Stimulated activated CD8-positive, alpha-beta memory T cell treated with anti-CD3 and anti-CD28 coated beads, Interleukin-12 subunit alpha, Interleukin-12 subunit beta, amount 100 ng/mL, for 4 hours (primary cell): ENCODE results near the gene ITPR2.
"Not testable (repeated sequence)": the region's sequence is repeated elsewhere in the genome, so short reads cannot be mapped to it uniquely, and the experiment has no call there.

ENCODE experiments used
- DNase-seq: peaks from one replicate; pipeline ENCODE4 v3.0.0-alpha.2; 2020; ENCODE audit warnings: low read depth

The ITPR2 gene

DNA sequence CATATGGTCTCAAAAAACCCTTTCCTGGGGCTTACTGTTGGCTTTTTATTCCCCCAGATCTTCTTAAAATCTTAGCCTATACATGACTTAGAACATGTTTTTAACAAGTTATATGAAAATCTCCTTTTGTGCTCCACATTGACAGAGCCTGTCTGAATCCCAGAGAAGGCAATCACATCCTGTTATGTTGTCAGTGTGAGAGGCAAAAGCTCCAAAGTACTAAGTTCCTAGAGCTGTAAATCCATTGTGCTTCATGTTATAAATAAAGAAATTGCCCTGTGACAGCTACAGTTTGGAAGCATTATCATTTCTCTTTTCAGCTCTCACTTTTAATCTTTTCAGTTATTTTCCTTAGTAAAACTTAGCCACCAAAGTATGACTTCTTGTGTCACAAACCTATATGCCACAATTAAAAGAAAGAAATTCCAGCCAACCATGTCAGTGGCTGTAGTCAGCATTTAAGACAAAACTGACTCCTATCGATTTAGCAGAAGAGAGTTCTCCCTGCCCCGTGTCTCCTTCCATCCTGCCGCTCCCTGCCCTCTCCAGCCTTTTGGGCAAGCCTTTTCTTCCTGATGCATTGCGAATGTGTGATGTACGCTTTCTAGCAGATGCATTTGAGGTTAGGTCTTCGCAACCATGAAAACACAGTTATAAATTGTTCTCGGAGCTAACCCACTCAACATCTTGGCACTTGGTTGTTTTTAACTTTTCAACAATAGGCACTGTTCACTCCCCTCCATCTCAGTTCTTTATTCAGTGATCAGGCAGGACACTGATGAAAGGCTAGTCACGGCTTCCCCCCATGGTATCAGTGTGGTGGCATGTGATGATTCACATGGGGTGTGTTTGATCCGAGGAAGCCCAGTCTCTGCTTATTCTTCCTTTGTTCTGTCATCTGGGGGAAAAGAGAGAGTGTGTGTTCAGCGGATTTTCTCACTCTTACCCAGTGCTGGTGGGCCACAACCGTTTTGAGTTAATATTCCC, 494.1 kb downstream of the ITPR2 start:
- DNase-seq: no peak

DNA sequence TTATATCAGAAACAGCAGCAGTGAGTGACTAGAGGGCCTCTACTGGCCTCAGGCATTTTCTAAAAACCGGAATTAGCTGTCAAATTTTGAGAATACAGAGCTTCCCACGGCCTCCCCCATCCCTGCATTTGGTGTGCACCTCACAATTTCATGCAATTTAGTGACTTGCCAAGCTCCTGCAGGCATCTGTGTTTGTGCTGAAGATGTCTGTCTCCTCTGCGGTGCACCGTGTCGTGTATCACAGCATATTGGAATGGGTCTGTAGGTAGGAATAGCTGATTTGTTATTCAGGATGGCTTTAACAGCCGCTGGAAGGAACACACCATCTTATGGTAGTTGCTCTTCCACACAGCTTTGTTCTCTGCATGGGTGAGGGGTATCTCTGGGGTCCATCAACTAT, 497.3 kb downstream of the ITPR2 start:
- no peak for DNase-seq

DNA sequence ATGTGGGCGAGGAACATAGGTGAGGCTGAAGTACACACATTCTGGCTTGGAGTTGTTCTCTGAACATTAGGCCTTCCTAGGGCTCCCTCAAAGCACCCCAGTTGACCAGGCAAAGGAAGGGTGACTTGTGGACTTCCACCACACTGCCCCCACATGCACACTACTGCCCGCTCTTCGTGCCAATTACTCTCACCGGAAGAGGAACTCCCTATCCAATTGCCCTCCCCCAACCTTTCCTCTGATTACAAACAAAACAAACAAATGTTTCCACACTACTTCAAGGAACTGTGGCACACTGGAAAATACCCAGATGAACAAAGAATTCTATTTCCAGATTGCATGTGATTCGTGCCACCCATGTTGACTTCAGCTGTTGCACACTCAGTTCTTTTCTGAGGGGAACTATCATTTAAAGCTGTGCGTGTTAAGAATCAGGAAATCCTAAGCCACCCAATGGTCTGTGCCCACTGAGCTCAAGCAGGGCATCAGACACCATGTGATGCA, 498.3 kb downstream of the ITPR2 start:
- no peak for DNase-seq

DNA sequence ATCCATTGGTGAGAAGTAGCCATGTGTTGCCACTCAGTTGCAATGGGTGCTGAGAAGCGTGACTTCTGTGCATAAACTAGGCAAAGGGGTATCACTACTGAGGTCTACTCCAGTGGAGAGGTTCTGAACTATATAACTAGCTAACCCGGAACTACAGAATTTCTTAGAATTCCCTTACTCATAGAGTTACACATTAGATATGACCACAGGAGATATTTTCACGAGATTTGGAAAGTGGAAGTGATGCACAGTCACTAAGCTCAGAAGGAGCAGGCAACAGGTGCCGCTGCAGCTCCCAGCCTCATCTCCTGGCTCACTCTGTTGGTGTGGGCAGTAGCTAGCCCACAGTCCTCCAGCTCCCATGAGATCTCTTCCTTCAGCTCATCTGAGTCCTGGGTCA, 501.0 kb downstream of the ITPR2 start:
- DNase-seq: no peak

DNA sequence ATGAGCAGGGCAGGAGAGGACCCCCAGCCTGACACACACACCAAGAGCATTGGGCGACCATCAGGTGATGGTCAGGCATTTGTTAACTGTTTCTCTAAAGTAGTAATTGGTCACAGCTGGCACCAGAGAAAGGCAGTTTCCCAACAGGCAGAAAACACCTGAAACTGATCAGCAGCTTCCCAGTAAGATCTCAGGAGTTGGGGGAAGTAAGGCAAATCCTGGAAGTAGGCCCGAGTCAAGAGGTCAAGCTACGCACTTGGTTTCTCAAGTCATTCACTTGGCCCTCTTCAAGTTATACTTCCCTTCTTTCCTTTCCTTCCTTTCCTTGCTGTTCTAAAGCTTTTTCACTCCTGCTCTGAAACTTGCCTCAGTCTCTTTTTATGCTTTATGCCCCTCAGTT, 501.9 kb downstream of the ITPR2 start:
- no peak for DNase-seq

DNA sequence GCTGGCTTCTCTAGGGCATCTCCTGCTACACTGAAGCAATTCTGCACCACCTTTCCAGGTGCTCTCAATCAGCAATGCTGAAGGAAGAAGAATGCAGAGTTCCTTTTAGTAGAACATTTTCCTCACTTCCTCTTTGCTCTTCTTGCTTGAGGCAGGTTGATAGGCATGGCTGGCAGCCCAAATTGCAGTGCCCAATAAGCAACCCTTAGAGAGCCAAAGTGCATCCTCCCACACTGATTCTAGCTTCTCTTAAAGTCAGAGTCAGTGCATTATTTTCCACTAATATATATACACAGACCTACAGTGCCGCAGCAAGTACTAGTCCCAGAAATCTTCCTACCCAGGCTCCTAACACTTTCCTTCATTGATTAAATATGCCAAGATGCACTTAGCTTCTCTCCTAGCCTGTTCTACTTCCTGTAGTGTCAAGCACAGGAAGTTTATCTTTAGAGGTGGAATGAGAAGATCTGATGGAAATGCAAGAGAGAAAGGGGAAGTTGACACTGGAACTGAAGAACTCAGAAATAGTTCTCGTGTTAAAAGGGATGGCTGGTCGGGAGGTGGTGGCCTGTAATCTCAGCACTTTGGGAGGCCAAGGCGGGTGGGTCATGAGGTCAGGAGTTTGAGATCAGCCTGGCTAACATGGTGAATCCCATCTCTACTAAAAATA, 504.9 kb downstream of the ITPR2 start:
- DNase-seq: no peak

DNA sequence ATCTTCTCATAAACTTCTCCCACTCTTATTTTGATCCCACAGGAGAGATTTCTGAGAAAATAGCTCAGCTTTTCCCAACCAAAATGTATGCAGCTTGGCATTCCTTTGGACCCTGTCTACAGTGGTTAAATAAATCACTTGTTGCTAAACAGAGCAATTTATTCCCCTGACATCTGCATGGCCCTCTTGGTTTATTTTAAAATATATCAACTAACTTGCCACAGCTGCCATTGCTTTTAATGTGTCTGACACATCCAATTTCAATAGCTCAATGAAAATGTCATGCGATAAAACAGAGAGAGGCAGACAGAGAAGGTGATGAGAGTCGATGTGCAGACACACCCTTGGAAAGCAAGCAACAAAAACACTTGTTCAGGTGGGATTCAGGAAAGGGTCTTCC, 509.3 kb downstream of the ITPR2 start:
- no peak for DNase-seq

DNA sequence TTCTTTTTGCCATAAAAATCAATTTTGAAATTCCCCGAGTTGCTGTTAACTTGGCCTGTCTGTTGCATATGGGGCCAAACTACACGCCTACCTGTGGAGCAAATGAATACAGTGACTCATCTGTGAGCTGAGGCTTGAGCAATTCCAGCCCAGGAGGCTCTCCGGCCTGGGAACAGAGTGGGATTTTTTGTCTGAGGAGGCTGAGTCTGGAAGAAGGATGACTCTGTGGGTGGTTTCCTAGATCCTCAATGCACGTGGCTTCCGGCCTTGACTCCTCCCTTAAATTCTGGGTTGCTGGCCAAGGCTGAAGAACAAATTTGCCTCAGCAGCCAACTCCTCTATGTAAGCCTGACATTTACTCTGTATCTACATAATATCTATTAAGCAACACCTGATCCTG, 513.5 kb downstream of the ITPR2 start:
- no peak for DNase-seq

DNA sequence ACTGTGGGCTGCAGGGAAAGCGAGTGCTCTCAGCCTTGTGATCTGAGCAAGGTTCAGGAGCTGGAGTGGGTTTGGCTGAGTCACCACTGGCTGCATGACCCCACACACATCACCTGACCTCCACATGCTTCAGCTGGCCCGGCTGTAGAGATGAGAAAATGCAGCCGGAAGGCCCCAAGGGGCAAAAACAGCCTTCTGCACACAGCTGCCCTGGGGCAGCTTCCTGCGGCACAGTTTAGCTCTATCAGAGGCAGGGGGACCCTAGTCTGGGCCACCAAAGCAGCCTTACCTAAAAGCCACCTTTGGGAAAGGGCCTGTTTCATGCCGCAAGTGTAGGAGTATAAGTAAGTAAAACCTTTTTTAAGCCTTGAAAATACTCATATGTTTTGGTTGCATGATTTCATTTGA, 514.3 kb downstream of the ITPR2 start:
- no peak for DNase-seq

DNA sequence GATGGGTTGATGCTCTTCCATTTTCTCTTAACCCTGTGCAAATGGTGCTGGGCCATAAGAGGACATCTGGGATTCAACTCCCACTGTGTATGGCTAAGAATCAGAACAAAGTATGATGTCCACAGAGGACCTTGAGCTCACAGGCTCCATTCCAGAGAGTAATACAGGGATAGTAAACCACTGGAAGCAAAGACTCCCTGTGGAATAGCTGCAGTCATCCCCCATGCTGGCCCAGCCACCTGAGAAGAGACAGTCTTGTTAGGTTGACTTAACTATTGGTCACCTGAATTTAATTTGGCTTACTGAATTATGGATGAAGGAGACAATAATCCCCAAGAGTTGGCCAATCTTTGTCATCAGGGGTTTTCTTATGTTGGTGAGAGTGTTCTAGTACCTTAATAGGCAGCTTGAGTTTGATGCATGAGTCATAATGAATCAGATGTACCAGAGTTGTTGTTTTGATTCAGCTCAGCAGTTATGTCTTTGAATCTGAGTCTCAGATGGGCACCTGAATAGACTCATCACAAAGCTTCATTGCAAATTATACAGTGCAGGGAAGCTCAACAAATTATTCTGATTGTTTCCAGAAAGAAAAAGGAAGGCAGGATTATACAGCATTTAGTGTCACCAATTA, 514.9 kb downstream of the ITPR2 start:
- DNase-seq: no peak

DNA sequence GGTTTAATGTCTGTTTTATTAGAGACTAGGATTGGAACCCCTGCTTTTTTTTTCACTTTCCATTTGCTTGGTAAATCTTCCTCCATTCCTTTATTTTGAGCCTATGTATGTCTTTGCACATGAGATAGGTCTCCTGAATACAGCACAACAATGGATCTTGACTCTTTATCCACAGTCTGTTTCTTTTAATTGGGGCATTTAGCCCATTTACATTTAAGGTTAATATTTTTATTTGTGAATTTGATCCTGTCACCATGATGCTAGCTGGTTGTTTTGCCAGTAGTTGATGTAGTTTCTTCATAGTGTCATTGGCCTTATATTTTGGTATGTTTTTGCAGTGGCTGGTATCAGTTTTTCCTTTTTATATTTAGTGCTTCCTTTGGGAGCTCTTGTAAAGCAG, 518.9 kb downstream of the ITPR2 start:
- not testable (repeated sequence) for DNase-seq

DNA sequence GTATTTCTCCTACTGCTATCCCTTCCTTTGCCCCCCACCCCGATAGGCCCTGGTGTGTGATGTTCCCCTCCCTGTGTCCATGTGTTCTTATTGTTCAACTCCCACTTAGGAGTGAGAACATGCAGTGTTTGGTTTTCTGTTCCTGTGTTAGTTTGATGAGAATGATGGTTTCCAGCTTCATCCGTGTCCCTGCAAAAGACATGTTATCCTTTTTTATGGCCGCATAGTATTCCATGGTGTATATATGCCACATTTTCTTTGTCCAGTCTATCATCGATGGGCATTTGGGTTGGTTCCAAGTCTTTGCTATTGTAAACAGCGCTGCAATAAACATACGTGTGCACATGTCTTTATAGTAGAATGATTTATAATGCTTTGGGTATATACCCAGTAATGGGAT, 522.5 kb downstream of the ITPR2 start:
- DNase-seq: not testable (repeated sequence)

DNA sequence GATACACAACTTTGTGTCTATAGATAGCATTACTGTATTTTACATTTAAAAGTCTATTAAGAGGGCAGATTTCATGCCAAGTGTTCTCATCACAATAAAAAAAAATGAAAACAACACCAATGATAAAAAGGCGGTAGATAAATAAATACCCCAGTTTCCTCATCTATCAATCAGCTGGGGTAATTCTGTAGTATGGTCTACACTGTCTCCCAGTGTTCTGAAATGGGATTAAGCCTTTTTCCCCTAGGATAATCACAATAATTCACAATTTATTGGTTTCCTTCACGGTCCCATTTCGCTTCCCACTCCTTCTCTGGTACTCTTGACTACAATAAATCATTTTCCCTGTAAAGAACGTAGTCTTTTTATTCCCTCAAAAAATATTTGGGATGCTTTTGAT, 523.4 kb downstream of the ITPR2 start:
- no peak for DNase-seq

DNA sequence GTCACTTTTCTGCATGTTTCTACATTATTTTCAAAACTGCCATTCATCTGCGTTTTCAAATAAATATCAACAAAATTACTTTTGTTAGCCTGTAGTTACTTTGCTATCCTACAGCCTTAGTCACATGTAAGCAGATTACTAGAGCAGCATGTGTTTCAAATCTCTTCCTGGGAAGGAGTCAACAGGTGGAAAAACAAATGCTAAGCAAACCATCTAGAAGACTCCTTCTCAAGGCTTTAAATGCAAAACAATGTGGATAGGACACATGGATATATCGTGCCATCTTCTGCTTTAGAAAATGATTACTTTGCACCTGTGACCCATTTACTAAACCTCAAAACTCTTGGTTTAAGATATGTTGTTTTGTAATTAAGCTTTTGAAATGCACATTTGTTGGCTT, 528.7 kb downstream of the ITPR2 start:
- DNase-seq: no peak

DNA sequence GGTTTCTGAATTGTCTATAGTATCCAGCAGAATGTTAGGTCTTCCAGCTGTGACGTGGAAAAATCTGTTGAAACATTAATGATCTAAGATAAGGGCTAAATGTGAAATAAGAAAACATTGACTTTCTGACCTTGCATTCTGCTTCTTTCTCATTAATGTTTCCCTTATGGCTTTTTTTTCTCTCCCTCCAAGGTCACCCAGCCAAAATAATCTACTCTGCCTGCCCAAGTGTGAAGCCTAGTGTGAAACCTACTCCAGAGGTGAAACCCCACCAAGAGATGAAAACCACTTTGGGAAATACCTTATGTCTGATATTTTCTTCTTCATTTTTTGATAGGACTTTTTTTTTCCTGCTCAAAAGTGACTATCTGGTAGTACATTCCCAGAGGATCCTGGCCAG, 529.6 kb downstream of the ITPR2 start:
- no peak for DNase-seq

DNA sequence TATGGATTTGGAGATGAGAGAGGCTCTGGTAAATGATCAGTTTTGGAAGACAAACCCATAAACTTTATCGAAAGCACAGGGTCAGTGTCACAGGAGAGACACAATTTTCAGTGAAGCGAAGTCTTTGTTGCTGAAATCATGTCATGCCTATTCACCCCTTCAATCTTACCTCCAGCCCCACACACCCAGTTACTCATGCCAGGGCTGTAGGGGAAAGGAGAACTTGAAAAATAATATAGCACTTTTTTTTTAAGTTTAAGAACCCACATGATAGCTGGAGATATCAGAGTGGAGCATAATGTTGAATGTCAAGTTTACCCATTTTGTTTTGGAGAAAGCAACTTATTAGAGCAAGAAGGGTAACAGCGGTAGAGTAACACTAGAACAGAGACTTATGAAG, 530.2 kb downstream of the ITPR2 start:
- no peak for DNase-seq

DNA sequence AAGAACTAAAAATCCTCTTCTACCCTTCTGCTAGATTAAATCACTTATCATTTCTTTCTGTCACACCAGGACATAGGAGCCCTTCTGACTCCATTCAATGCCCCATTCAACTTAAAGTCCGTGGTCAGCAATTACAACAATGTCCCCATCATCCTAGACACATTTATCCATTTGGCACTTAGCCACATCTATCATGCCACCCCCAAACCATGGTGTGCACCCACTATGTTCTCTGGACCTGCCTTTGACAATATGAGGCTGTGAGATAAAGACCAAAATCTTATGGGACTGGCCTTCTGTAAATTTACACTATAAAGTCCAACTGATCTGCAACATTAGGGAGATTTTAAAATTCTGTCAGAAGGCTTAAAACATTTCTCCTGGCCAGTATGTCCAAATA, 533.2 kb downstream of the ITPR2 start:
- no peak for DNase-seq

DNA sequence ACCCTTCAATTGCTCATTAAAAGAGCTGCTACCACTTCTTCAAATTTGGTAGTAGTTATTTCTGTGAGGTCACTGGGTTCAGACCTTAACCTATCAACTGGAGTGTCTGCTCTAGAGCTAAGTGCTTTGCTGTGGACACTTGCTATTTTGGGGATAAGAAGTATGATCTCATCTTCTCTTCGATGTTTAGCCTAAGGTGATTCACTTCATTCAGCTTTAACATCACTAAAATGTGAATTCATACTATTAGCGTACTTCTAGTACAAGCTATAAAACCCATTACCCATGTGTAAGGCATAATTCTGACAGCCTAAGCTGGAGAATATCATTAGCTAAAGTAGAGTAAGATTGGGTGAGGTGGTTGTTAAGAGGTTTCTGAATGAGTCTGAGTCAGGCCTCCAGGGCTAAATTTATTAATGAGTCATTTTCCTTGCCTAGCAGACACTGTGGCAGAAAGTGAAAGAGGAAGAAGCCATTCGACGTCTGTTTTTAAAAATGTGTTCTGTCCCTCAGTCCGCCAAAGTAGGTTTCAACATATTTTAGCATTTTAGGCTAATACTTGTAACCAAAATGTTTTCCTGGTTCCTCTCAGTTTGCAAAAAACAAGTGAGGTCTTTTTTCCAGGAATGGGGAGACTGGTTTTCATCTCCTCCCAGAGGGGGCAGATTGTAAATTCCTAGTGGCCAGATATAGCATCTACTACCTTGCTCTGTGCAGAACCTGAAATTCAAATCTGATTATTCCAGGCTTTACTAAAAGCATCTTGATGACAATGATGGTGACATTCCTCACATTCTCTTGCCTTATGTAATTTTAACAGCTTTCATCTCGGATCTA, 534.0 kb downstream of the ITPR2 start:
- DNase-seq: no peak

DNA sequence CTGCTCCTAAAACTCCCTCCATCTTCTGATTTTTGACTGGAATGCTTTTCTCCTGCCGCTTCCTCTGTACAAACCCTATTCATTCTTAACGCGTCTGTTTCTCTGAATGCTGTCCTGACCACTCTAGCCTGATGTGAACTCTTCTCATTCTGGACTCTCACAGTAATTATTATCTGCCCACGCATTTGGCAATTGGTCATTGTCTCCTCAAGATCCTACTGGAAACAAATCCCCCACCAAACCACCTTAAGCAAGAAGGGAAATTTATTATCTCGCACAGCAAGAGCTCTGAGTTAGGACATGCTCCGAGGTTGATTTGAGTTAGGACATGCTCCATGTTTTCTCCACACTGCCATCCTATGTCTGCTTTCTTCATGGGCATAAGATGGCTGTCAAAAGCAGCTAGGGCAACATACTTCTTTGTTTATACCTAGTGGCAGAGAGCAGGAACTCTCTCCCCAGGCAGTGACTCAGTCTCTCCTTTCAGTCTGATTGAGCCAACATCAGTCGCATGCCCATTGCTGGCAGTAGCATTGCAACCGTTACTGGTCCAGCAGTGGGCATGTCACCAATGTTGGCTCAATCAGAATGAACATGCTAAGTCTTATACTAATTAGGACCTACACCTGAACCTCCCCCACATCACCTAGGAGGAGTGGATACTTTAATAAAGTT, 535.5 kb downstream of the ITPR2 start:
- no peak for DNase-seq

DNA sequence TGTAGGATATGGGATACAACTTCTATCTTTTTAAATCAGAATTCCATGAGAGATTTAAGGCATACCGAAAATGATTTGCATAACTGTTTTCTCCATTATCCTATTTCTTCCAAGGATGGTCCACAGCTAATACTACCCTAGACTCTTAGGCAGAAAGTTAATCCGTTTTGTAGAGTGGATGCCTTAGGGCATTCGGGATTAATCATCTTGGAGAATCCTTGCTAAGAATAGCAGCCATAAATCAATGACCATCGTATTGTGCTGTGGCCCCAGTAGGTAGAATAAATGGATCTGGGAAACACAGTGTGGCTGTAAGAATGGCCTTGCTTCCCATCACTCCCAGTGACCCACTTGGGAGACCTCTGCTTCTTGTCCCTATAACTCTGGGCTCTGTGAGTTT, 538.0 kb downstream of the ITPR2 start:
- DNase-seq: no peak

DNA sequence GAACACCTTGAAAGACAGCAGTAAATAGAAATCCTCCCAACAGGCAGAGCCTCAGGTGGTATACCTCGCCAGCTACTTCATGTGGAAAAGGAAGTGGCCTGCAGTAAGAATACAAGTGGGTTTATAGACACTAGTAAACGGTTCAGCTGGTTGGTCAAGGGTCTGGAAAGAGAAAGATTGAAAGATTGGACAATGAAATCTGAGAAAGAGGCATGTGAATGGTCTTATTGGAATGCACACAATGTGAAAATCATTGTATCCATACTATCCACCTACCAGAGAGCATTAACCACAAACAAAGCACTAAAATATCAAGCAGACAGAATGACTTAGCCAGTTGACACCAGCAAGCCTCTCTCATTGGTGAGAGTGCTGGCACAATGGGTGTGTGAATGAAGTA, 539.4 kb downstream of the ITPR2 start:
- no peak for DNase-seq
